Measurements from ENCODE around the gene TRAF3IP1.
"Not testable (repeated sequence)": the region's sequence is repeated elsewhere in the genome, so short reads cannot be mapped to it uniquely, and the experiment has no call there.

DNA sequence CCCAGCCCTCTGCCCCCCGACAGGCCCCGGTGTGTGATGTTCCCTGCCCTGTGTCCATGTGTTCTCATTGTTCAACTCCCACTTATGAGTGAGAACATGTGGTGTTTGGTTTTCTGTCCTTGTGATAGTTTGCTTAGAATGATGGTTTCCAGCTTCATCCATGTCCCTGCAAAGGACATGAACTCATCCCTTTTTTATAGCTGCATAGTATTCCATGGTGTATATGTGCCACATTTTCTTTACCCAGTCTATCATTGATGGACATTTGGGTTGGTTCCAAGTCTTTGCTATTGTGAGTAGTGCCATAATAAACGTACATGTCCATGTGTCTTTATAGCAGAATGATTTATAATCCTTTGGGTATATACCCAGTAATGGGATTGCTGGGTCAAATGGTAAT lies 52.0 kb downstream of the TRAF3IP1 start:
- TF ChIP-seq, protein P1, sequence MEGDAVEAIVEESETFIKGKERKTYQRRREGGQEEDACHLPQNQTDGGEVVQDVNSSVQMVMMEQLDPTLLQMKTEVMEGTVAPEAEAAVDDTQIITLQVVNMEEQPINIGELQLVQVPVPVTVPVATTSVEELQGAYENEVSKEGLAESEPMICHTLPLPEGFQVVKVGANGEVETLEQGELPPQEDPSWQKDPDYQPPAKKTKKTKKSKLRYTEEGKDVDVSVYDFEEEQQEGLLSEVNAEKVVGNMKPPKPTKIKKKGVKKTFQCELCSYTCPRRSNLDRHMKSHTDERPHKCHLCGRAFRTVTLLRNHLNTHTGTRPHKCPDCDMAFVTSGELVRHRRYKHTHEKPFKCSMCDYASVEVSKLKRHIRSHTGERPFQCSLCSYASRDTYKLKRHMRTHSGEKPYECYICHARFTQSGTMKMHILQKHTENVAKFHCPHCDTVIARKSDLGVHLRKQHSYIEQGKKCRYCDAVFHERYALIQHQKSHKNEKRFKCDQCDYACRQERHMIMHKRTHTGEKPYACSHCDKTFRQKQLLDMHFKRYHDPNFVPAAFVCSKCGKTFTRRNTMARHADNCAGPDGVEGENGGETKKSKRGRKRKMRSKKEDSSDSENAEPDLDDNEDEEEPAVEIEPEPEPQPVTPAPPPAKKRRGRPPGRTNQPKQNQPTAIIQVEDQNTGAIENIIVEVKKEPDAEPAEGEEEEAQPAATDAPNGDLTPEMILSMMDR (IDR thresholded peaks at IDR 0.05), result not testable (repeated sequence)
- not testable (repeated sequence) for TF ChIP-seq POLR2A, POLR2AphosphoS5 (IDR thresholded peaks at IDR 0.05)
